Activated naive CD8-positive, alpha-beta T cell treated with anti-CD3 and anti-CD28 coated beads, Interleukin-2, amount 50 U/mL, for 24 hours (primary cell): ENCODE results near the gene PKNOX1.
"Not testable (repeated sequence)": the region's sequence is repeated elsewhere in the genome, so short reads cannot be mapped to it uniquely, and the experiment has no call there.

ENCODE experiments used
- ATAC-seq: fragments of 150-1000 bp; cut with Tn5 transposase; one replicate; pipeline ENCODE4 v1.10.0; 2021
- DNase-seq: peaks from one replicate; pipeline ENCODE4 v3.0.0; 2021
- H3K27ac Mint-ChIP-seq: one replicate; pipeline ENCODE4 v1.8.0; 2021; ENCODE audit warnings: mild to moderate bottlenecking, mixed read lengths
- H3K27me3 Mint-ChIP-seq: one replicate; pipeline ENCODE4 v1.8.0; 2021; ENCODE audit warnings: mixed read lengths
- H3K36me3 Mint-ChIP-seq: one replicate; pipeline ENCODE4 v1.8.0; 2021; ENCODE audit warnings: low read depth, mixed read lengths
- H3K4me1 Mint-ChIP-seq: one replicate; pipeline ENCODE4 v1.8.0; 2021; ENCODE audit warnings: mixed read lengths
- H3K4me3 Mint-ChIP-seq: one replicate; pipeline ENCODE4 v1.8.0; 2021; ENCODE audit warnings: mild to moderate bottlenecking, moderate library complexity, mixed read lengths
- H3K9me3 Mint-ChIP-seq: one replicate; pipeline ENCODE4 v1.8.0; 2021; ENCODE audit warnings: mixed read lengths

The PKNOX1 gene

DNA sequence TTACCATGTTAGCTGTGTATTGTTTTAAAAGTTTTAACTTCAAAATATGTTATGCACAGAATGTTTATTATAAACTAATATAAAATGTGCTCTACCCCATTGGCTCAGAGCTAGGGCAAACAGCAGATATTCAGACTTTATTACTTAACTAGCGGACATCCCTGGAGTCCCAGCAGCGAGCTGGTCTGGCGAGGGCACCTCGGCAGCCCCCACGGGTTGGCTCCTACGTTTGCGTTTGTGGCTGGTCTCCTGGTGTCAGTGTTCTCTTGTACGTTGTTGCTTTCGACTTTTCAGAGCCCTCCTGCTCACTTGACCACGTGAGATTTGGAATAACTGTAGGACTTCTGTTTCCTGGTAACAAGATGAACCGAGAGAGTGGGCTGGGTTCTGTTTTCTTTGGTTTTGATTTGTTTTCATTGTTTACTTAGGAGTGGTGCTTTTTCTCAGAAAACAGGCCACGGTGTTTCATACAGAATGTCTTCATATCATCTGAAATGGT lies 56.8 kb downstream of the PKNOX1 start:
- Mint-ChIP-seq H3K9me3 (no peaks in the 10 kb centered on the region), H3K36me3 (peaks cover 12% of the 10 kb centered on the region), H3K4me3 (no peak overlapping the region), H3K27me3 (no peaks in the 10 kb centered on the region), H3K4me1 (no peaks in the 10 kb centered on the region), H3K27ac (no peak overlapping the region)
- ATAC-seq (no peak), DNase-seq (no peak)

DNA sequence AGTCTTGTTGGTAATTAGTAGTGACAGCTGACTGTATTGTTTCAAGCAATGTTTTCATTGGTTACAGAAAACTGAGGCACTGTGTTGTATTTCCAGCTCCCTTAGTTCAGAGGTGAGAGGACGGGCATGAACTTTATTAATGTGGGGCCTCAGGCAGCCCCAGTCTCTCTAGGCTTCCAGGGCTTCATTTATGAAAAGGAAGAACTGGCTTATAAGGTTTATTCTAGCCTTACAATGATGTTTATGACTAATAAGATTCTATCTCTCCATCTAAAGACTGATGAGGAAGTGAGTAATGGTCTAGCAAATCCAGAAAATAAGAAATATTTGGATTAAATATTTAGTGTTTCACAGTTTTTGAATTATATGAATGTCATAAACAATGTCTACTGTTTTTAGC lies 59.7 kb downstream of the PKNOX1 start:
- Mint-ChIP-seq H3K36me3 (peaks cover 5% of the 10 kb centered on the region), H3K27ac (no peak overlapping the region), H3K4me1 (no peaks in the 10 kb centered on the region), H3K4me3 (no peak overlapping the region), H3K9me3 (no peaks in the 10 kb centered on the region), H3K27me3 (no peaks in the 10 kb centered on the region)
- no peak for DNase-seq
- ATAC-seq, result no peak

DNA sequence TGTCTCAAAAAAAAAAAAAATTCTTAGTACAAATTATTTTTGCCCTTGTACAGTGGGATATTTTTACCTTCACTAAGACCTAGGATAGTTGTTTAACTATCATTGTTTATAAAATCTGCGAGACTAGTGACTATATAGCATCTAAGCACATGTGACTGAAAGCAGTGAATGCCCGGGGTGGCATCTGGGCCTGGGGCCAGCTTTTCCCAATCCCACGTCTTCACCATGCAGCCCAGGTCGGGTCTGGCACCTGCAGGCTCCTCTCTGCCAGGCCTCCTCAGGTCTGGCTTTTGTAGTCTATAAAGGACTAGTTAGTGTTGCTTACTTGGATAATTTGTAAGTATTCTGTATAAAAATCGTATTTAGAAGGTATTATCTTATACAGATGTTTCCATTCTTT lies 60.5 kb downstream of the PKNOX1 start:
- H3K4me3 Mint-ChIP-seq, result no peak overlapping the region
- no peak for ATAC-seq
- H3K4me1 Mint-ChIP-seq, result no peaks in the 10 kb centered on the region
- H3K9me3 Mint-ChIP-seq, result no peaks in the 10 kb centered on the region
- no peaks in the 10 kb centered on the region for H3K27me3 Mint-ChIP-seq
- no peak overlapping the region for H3K27ac Mint-ChIP-seq
- H3K36me3 Mint-ChIP-seq, result no peaks in the 10 kb centered on the region
- no peak for DNase-seq

DNA sequence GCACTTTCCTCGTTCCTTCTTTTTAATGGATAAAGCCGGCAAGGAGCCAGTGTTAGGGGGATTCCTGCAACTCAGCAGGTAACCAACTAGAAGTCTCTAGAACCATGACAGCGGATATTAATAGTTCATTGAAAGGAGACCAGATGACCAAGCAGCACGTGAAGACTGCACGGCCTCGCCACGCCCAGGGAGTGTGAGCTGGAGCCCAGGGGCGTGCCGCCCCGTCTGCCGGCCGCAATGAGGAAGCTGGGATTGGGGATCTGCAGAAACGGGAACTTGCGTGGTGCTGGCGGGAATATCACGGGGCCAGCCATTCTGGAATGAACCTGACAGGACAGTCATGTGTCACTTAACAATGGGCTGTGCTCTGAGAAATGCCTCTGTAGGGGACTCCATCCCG lies 62.5 kb downstream of the PKNOX1 start:
- ATAC-seq, H3K36me3 Mint-ChIP-seq, H3K27ac Mint-ChIP-seq, H3K4me3 Mint-ChIP-seq, DNase-seq, H3K4me1 Mint-ChIP-seq, H3K27me3 Mint-ChIP-seq, H3K9me3 Mint-ChIP-seq: not testable (repeated sequence)

DNA sequence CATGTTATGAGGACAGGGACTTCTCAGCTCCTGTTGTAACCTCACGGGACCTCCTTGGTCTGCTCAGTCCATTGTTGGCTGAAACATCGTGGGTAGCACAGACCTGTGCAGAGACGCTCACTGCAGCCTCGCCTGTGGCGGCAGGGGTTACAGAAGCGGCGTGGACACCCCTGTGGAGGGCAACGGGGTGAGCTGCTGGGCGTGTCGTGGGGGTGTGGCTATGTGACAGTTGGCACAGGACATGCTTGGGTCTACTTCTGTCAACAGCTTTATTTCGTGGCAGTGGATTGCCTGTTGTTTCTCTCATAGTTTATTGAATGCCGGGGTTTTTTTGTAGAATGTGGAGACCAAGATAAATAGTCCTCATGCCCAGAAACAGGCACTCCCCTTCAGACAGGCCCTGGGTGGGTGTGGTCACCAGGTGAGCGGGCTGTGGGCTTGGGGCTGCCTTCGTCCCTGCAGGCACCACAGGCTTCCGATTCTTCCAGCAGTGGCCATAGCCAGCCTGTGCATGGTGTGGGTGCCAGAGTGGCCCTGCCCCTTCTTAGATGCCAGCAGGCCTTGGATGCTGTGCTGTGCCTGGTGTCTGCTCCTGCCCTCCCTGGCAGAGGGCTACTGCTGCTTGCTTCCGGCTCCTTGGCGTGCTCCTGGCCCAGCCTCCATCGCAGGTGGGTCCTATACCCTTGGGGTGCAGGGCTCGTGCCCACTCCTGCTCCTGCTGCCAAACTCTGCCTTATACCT lies 63.7 kb downstream of the PKNOX1 start:
- H3K4me1 Mint-ChIP-seq, H3K27me3 Mint-ChIP-seq, H3K36me3 Mint-ChIP-seq, H3K27ac Mint-ChIP-seq, ATAC-seq, DNase-seq, H3K9me3 Mint-ChIP-seq, H3K4me3 Mint-ChIP-seq: not testable (repeated sequence)

DNA sequence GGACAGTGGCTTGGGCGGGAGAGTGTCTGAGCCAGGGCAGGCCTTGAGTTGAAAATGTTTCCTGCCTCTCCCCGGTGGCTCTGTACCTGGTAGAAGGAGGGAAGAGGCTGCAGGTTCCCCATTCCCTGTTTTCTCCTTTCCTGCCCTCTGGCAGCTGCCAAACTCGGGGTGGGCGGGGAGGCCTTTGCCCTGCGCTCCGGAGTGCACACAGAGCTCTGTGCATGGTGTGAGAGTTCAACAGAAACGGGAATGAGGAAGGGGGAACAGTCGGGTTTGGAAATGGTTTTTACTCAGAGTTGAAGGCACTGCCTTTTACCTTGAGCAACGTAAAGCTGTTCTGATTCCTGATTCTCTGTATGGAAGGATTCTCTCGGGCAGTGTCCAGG lies 64.3 kb downstream of the PKNOX1 start:
- not testable (repeated sequence) for H3K9me3 Mint-ChIP-seq, ATAC-seq, DNase-seq, H3K4me3 Mint-ChIP-seq, H3K4me1 Mint-ChIP-seq, H3K36me3 Mint-ChIP-seq, H3K27ac Mint-ChIP-seq, H3K27me3 Mint-ChIP-seq

DNA sequence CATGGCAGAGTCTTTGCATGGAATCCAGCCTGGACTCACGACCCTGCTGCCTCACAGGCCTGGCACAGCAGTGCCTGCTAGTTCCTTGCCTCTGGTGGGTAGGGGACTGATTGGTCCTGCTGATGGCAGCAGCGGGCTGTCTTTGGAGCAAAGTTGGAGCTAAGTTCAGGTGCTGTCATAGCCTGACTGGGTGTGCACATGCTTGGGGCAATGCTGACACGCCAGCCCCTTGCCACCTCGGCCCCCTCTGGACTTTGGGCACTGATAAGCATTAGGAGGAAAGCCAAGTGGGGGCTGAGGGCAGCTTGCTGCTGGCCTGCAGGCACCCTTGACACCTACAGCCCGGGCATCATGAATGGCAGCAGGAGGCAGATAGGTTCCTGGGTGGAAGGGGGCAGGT lies 67.8 kb downstream of the PKNOX1 start:
- not testable (repeated sequence) for DNase-seq, H3K27ac Mint-ChIP-seq, H3K36me3 Mint-ChIP-seq, H3K27me3 Mint-ChIP-seq, ATAC-seq, H3K4me3 Mint-ChIP-seq, H3K9me3 Mint-ChIP-seq
- H3K4me1 Mint-ChIP-seq, result peaks cover 10% of the 10 kb centered on the region

DNA sequence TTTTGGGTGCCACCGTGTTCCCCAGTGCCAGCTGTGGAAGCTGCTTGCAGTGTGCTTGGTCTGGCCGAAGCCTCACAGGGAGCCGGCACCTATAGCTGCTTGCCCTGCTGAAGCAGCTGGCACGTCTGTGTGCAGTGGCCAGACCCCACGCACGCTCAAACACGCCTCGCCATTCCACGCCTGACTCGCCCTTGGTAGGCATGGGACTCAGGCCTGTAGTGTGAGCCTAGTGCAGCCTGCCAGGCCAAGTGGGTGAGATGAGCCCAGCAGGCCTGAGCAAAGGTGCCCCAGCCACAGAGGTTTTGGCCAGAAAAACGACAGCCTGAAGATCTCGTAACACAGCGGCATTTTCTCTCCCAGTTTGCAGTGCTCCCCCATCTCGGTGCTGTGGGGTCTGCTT lies 68.9 kb downstream of the PKNOX1 start:
- not testable (repeated sequence) for ATAC-seq

DNA sequence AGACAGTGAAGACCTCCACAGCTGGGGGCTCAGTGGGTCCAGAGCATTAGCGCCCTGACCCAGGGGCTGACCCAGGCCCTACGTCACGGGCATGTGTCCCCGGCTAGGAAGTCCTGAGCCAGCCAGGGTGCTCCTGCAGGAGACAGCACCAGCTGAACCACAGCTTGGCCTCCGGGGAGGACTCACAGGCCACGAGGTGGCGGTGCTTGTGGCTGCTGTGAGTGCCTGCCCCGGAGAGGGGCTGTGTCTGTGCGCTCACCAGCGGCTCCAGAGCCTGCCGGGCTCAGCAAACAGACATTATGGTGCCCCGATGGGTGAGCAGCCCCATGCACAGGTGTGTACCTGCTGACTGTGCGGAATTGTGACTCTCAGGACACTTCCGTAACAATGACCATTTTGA lies 70.2 kb downstream of the PKNOX1 start:
- H3K4me3 Mint-ChIP-seq, ATAC-seq, H3K27me3 Mint-ChIP-seq, H3K9me3 Mint-ChIP-seq, H3K27ac Mint-ChIP-seq, DNase-seq, H3K36me3 Mint-ChIP-seq: not testable (repeated sequence)
- H3K4me1 Mint-ChIP-seq, result peaks cover 10% of the 10 kb centered on the region

More for the DNA sequence above, 68.9 kb downstream of the PKNOX1 start:
- not testable (repeated sequence) for H3K27ac Mint-ChIP-seq, H3K9me3 Mint-ChIP-seq, DNase-seq, H3K4me3 Mint-ChIP-seq, H3K27me3 Mint-ChIP-seq, H3K36me3 Mint-ChIP-seq
- H3K4me1 Mint-ChIP-seq, result peaks cover 10% of the 10 kb centered on the region

DNA sequence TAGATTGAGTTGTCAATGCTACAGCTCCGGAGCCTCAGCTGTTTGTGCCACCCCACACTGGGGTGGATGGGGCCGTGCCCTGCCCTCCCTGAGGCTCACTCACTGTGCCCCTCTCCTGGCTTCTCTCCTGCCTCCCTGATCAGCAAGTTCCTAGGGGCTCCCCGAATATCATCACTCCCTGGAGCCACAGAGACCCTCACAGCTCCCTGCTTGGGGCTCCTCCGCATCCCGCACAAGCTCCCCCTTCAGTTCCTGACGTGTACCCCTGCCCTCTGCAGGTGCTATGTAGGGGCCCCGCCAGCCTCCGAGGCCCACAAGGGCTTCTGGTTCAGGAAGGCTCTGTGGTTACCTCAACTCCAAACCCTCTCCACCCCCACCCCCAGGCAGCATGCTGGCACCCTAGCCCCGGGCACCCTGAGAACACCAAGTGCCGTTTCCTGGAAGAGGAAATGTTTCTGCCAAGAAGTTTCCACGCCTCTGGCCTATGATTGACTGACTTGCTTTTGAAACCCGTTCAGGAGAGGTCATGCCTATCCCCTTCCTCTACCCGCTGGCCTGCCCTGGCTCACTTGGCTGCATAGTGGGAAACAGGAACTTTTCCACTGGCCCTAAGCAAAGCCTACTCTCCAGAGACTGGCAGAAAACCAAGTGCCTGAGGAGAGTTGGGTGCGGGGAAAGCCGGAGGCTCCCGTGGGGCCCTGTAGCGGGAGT lies 71.0 kb downstream of the PKNOX1 start:
- H3K9me3 Mint-ChIP-seq, H3K27me3 Mint-ChIP-seq, DNase-seq, H3K36me3 Mint-ChIP-seq, H3K4me3 Mint-ChIP-seq: not testable (repeated sequence)
- H3K27ac Mint-ChIP-seq, result peak overlapping the region; percentile 56
- ATAC-seq, result peak; percentile 61
- H3K4me1 Mint-ChIP-seq, result peaks cover 10% of the 10 kb centered on the region

DNA sequence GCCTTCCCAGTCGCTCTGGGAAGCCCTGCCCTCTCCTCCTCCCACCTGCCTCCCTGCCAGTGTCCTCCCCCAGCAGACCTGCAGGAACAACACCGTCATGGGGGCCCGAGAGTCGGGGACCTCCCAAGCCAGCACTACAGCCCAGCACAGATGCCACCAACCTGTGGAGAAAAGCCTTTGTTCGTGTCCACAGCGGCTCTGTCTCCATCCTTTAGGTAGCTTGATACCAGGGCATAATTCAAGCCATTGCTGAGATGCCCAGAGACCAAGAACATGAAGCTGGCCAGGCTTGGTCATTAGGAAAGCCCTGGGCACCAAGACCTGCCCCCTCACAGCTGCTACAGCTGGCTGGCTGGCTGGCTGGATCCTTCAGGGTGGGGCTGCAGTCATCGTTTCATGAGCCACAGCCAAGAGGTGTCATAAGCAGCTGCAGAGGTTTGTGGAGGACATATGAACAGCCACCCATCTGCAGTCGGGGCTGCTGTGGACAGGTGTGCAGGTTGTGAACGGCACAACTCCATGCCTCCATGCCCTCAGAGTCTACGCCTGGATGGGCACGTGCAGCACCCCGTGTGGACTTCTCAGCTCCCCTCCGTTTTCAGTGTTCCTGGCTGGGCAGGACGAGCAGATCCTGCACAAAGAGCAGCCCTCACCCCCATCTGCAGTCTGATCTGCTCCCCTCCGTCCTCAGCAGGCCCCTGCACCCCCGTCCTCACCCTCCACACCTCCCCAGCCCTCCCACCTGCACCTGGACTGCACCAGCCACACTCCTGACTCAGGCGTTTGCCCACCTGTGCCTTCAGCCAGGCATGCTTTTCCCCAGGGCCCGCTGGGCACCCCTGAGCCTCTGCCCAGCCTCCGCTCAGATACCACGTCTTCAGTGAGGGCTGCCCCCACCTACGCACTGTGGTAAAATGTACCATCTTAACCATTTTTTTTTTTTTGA lies 71.8 kb downstream of the PKNOX1 start:
- not testable (repeated sequence) for H3K4me3 Mint-ChIP-seq

DNA sequence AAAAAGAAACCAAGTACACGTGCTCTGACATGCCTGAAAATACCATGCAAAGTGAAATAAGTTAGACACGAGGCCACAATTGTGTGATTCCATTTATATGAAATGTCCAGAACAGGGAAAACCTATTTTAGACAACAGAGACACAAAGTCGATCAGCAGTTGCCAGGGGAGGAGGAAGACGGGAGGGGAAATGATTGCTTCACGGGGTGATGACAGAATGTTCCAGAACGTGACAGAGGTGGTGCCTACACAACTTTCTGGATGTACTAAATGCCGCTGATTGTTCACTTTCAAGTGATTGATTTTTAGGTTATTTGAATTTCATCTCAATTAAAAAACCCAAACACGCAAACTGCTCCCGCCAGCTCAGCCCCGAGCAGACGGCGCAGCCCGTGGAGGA lies 78.8 kb downstream of the PKNOX1 start:
- H3K9me3 Mint-ChIP-seq, H3K36me3 Mint-ChIP-seq, H3K4me3 Mint-ChIP-seq, H3K4me1 Mint-ChIP-seq, H3K27me3 Mint-ChIP-seq, H3K27ac Mint-ChIP-seq, ATAC-seq, DNase-seq: not testable (repeated sequence)

More for the DNA sequence above, 71.8 kb downstream of the PKNOX1 start:
- H3K36me3 Mint-ChIP-seq, H3K27me3 Mint-ChIP-seq, H3K9me3 Mint-ChIP-seq, H3K27ac Mint-ChIP-seq: not testable (repeated sequence)
- peaks cover 10% of the 10 kb centered on the region for H3K4me1 Mint-ChIP-seq
- DNase-seq, result peak; percentile 4
- ATAC-seq, result peak; percentile 75

DNA sequence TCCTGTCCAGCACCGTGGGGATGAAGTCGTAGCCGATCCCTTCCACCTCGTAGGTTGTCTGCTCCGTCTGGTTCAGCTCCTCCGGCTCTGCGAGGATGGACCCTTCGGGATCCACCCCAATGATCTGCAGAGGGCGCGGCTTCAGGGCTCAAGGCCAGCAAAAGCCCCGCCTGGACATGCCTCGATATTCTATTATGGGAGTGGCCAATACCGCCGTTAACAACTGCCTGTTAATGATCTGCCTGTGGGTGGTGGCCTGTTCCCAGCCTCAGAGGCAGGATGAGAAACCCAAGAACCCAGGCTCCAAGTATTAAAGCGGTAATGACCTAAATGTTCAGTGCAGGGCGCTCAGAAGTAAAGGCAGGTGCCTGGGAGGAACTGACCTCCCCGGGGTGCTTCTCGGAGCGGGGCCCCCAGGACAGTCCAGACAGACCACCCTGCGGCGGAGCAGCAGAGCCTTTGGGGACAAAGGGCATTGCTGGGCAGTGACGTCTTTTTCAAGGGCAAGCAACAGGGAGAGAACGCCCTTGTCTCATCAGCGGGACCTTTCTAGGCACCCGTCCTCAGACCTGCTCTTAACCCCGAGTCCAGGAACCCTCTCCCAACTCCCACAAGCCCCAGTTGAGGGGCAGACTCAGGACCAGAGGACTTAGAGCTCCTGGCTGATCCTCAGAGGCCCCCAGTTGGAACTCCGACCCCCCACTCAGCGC lies 88.7 kb downstream of the PKNOX1 start:
- H3K4me1 Mint-ChIP-seq, H3K4me3 Mint-ChIP-seq, H3K36me3 Mint-ChIP-seq, H3K9me3 Mint-ChIP-seq, ATAC-seq, H3K27me3 Mint-ChIP-seq, DNase-seq, H3K27ac Mint-ChIP-seq: not testable (repeated sequence)

DNA sequence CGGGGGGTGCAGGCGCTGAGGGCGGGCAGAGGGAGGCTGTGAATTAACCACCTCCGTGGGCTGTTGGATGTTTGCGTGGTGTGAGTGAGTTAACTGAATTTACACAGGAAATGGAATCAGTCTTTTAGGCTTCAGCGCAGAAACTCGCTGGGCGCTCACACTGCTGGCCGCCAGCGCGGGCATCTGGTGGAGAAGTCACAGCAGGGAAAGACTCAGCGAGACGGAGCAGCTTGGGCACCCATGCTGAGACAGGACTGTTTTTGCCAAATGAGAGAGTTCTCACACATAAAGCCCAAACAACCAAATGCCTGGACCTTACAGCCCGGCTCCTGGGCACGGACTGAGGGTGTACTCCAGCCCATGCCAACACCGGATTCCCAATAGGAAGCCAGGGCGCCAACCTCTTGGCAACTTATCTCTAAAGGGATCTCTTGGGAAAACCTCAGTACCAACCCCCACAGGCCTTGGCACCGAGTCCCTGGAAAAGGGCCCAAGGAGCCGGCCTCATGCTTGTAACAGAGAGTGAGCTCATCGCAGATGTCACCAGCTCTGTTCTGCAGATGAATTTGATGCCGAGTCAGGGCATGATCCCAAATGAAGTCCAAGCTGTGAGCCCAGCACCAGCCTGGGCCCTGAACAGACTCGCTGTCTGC lies 90.0 kb downstream of the PKNOX1 start:
- not testable (repeated sequence) for H3K27me3 Mint-ChIP-seq, H3K4me1 Mint-ChIP-seq, H3K4me3 Mint-ChIP-seq, H3K27ac Mint-ChIP-seq, H3K9me3 Mint-ChIP-seq, ATAC-seq, DNase-seq, H3K36me3 Mint-ChIP-seq
